Ecto neural progenitor cell (in vitro differentiated cells): ENCODE data around the gene AFTPH.
A peak's percentile ranks its signal among the peaks of the same experiment; 100 is the strongest.
"Not testable (repeated sequence)": the region's sequence is repeated elsewhere in the genome, so short reads cannot be mapped to it uniquely, and the experiment has no call there.

Source experiments
- DNase-seq: peaks from one replicate; pipeline ENCODE4 v3.0.0-alpha.2; 2018; ENCODE audit warnings: low spot score

The AFTPH gene

GRCh38 chr2:64493788-64494187 lies 30.3 kb upstream of the AFTPH start:
- no peak for DNase-seq

- no peak for DNase-seq
These were observed 25.7 kb upstream of the AFTPH start for GRCh38 chr2:64498438-64498837.

GRCh38 chr2:64500549-64500948 lies 23.6 kb upstream of the AFTPH start:
- no peak for DNase-seq

GRCh38 chr2:64501946-64502345 lies 22.2 kb upstream of the AFTPH start:
- no peak for DNase-seq

GRCh38 chr2:64502860-64503259 lies 21.3 kb upstream of the AFTPH start:
- DNase-seq: no peak

GRCh38 chr2:64504774-64505720 lies 19.1 kb upstream of the AFTPH start:
- DNase-seq: no peak

GRCh38 chr2:64506686-64507085 lies 17.4 kb upstream of the AFTPH start:
- no peak for DNase-seq

GRCh38 chr2:64514008-64514407 lies 10.1 kb upstream of the AFTPH start:
- DNase-seq: no peak

GRCh38 chr2:64515086-64515485 lies 9.0 kb upstream of the AFTPH start:
- DNase-seq: no peak

GRCh38 chr2:64516651-64517510 lies 7.2 kb upstream of the AFTPH start:
- DNase-seq: no peak

- DNase-seq: no peak
These were observed 6.6 kb upstream of the AFTPH start for GRCh38 chr2:64517511-64517884.

- no peak for DNase-seq
These were observed 1.2 kb upstream of the AFTPH start for GRCh38 chr2:64522843-64523428.

- peak; percentile 76 for DNase-seq
These were observed 632 bp downstream of the AFTPH start for GRCh38 chr2:64524604-64525316.

- no peak for DNase-seq
These were observed 1.1 kb downstream of the AFTPH start for GRCh38 chr2:64525317-64525613.

- no peak for DNase-seq
These were observed 1.9 kb downstream of the AFTPH start for GRCh38 chr2:64526034-64526433.

GRCh38 chr2:64530946-64531345 lies 6.8 kb downstream of the AFTPH start:
- DNase-seq: not testable (repeated sequence)

- no peak for DNase-seq
These were observed 7.9 kb downstream of the AFTPH start for GRCh38 chr2:64532030-64532429.

- DNase-seq: no peak
These were observed 9.8 kb downstream of the AFTPH start for GRCh38 chr2:64533882-64534281.

GRCh38 chr2:64534363-64534762 lies 10.2 kb downstream of the AFTPH start:
- no peak for DNase-seq

- DNase-seq: no peak
These were observed 10.9 kb downstream of the AFTPH start for GRCh38 chr2:64535024-64535423.

- DNase-seq: no peak
These were observed 13.9 kb downstream of the AFTPH start for GRCh38 chr2:64537991-64538390.

- no peak for DNase-seq
These were observed 14.8 kb downstream of the AFTPH start for GRCh38 chr2:64538764-64539433.
